ENCODE data around the gene MCRIP2. TPM values are rescaled to one million over a fixed set of nuclear protein-coding genes. Genes with fewer than 3 reads are reported as not detected.
"Not testable (repeated sequence)": the region's sequence is repeated elsewhere in the genome, so short reads cannot be mapped to it uniquely, and the experiment has no call there.

MCRIP2 gene
- total and polyA plus RNA-seq, 9 donors: 0.98 to 42.3 (median 31.2) TPM

DNA sequence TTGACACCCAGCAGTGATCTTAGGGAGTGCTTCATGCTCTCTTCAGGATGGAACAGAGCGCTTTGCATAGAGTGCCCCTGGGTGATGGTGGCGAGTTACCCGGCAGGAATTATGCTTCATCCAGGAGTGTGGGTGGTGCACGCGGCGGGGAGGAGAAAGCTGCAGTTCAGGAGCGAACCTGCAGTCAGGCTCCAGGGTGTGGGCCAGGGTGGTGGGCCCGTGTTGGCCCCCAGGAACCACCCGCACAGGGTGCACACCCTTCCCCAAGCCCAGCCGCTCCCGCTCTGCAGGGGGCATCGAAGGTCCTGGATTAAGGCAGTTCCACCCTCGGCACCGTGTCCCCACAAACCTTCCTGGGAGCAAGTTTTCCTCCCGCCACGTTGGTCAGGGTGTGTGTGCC lies 47.8 kb upstream of the MCRIP2 start:
- Histone ChIP-seq H3K27me3 (no peaks in the 10 kb centered on the region), H3K27ac (no peak overlapping the region), H3K9me3 (no peaks in the 10 kb centered on the region), H3K4me1 (ENCODE audit: insufficient read depth) (peaks cover 7% of the 10 kb centered on the region), H3K4me3 (no peak overlapping the region), H3K36me3 (no peaks in the 10 kb centered on the region)
- WGBS, 3 donors: 83 to 85% (median 84%) methylated on average over 16 of the region's 16 CpGs
- no peak for DNase-seq
- TF ChIP-seq POLR2A (IDR thresholded peaks at IDR 0.05) (no peak), EP300 (IDR thresholded peaks at IDR 0.05) (no peak)
- TF ChIP-seq, protein P1, sequence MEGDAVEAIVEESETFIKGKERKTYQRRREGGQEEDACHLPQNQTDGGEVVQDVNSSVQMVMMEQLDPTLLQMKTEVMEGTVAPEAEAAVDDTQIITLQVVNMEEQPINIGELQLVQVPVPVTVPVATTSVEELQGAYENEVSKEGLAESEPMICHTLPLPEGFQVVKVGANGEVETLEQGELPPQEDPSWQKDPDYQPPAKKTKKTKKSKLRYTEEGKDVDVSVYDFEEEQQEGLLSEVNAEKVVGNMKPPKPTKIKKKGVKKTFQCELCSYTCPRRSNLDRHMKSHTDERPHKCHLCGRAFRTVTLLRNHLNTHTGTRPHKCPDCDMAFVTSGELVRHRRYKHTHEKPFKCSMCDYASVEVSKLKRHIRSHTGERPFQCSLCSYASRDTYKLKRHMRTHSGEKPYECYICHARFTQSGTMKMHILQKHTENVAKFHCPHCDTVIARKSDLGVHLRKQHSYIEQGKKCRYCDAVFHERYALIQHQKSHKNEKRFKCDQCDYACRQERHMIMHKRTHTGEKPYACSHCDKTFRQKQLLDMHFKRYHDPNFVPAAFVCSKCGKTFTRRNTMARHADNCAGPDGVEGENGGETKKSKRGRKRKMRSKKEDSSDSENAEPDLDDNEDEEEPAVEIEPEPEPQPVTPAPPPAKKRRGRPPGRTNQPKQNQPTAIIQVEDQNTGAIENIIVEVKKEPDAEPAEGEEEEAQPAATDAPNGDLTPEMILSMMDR (IDR thresholded peaks at IDR 0.05): no peak
- intact Hi-C loops (cut with DNase I): loop anchor here in 2 of 4 donors (5.0 kb wide), 2 partner anchors 33 to 43 kb away; partner anchors contain the start of gene METTL26 (in 1 of the 2)

DNA sequence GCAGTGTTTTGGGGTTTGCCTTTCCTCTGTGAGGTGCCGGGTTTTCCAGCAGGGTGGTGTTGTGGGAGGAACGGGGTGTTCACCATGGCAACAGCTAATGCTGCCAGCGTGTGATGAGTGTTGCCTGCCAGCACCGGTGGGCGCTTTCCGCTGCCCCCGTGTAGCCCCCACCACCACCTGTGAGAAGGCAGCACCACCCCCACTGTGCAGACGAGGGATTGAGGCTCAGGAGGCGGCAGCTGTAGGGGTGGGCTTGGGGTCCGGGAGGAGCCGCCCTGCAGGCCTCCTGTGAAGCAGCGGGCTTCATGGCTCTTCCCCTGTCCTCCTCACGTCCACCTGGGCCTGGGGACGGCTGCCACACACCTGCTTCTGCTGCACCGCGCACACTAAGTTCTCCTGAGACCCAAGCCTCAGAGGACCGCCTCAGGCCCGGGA lies 46.5 kb upstream of the MCRIP2 start:
- intact Hi-C loops (cut with DNase I): no loop called here
- Histone ChIP-seq H3K27ac (no peak overlapping the region), H3K4me3 (no peak overlapping the region), H3K4me1 (ENCODE audit: insufficient read depth) (peaks cover 7% of the 10 kb centered on the region), H3K9me3 (no peaks in the 10 kb centered on the region), H3K36me3 (no peaks in the 10 kb centered on the region), H3K27me3 (no peaks in the 10 kb centered on the region)
- TF ChIP-seq POLR2A (IDR thresholded peaks at IDR 0.05): no peak
- TF ChIP-seq EP300 (IDR thresholded peaks at IDR 0.05): no peak
- TF ChIP-seq, protein P1 (IDR thresholded peaks at IDR 0.05): no peak
- DNase-seq: no peak
- 81 to 87% (median 82%) methylated on average over 14 to 18 of the region's 18 CpGs for WGBS, 3 donors

DNA sequence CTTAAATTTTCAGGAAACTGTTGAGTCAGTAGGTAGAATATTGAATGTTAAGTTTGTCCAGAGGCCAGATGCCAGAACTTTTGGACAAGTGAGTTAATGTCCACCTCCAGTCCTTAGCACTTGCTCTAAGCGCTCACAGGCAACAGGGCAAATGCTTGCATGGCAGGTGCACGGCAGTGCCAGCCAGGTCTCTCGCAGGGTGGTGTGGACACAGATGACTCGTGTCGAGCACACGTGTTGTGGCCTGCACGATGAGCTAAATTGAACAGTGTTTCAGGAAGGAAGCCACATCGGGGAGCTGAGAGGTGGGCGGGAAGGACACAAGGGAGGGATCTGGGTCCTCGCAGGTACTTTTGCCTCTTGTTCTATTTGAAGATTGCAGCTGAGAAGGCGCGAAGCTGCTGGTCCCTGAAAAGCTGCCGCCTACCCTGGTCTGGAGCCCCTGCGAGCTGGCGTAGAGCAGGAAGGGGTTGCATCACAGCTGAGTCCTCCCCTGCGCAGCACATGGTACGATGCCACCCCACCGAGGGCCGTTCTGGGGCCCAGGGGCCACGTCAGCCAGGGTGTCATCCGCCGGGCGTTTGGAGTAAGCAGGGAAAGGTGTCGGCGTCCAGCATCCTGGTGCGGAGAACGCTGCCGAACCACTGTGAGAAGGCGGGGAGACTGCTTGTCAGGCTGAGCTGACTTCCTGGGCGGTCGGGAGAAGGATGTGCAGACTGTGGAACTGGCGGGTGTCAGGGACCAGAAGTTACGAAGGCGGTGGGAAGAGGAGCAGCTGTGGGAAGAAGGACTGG lies 45.5 kb upstream of the MCRIP2 start:
- Histone ChIP-seq H3K27me3 (no peaks in the 10 kb centered on the region), H3K27ac (no peak overlapping the region), H3K9me3 (no peaks in the 10 kb centered on the region), H3K36me3 (no peaks in the 10 kb centered on the region), H3K4me3 (no peak overlapping the region), H3K4me1 (ENCODE audit: insufficient read depth) (peaks cover 1% of the 10 kb centered on the region)
- DNase-seq: no peak
- WGBS, 3 donors: 91 to 95% (median 92%) methylated on average over 34 of the region's 34 CpGs
- TF ChIP-seq EP300 (IDR thresholded peaks at IDR 0.05): no peak
- TF ChIP-seq, protein P1 (IDR thresholded peaks at IDR 0.05): no peak
- no peak for TF ChIP-seq POLR2A (IDR thresholded peaks at IDR 0.05)
- intact Hi-C loops (cut with DNase I): no loop called here

DNA sequence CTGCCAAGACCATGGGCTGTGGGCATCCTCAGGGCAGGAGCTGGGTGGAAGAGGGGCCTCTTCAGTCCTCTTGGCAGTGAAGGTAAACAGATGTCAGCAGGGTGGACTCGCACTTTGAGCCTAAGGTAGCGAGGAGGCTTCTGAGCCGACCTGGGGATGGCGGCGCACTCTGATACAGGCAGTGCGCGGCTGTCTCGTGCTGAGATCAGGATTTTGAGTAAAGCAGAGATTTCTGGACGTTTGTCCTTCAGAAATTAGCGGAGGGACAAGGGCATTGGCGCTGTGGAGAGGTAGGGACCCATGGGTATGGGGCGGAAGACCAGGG lies 44.9 kb upstream of the MCRIP2 start:
- 91 to 93% (median 92%) methylated on average over 12 of the region's 12 CpGs for WGBS, 3 donors
- intact Hi-C loops (cut with DNase I): no loop called here
- no peak for DNase-seq
- Histone ChIP-seq H3K27me3 (no peaks in the 10 kb centered on the region), H3K4me1 (ENCODE audit: insufficient read depth) (no peaks in the 10 kb centered on the region), H3K36me3 (no peaks in the 10 kb centered on the region), H3K9me3 (no peaks in the 10 kb centered on the region), H3K4me3 (no peak overlapping the region), H3K27ac (no peak overlapping the region)
- TF ChIP-seq EP300 (IDR thresholded peaks at IDR 0.05) (no peak), POLR2A (IDR thresholded peaks at IDR 0.05) (no peak)
- TF ChIP-seq, protein P1 (IDR thresholded peaks at IDR 0.05): no peak

DNA sequence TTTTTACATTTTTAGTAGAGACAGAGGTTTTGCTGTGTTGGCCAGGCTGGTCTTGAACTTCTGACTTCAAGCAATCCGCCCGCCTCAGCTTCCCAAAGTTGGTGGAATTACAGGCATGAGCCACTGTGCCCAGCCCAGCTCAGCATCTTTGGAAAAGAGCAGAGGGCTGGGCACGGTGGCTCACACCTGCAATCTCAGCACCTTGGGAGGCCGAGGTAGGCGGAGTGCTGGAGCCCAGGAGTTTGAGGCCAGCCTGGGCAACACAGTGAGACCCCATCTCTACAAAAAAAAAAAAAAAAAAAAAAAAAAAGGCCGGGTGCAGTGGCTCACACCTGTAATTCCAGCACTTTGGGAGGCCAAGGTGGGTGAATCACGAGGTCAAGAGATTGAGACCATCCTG lies 44.0 kb upstream of the MCRIP2 start:
- H3K9me3 ChIP-seq; H3K4me3 ChIP-seq; H3K36me3 ChIP-seq; intact Hi-C loops (cut with DNase I); H3K27me3 ChIP-seq; H3K4me1 ChIP-seq (ENCODE audit: insufficient read depth); DNase-seq; H3K27ac ChIP-seq: not testable (repeated sequence)
- WGBS, 3 donors: 94 to 96% (median 96%) methylated on average over 7 of the region's 7 CpGs
